ENCODE results near the gene ABCB8.
A peak's percentile ranks its signal among the peaks of the same experiment; 100 is the strongest.

Gene ABCB8

DNA sequence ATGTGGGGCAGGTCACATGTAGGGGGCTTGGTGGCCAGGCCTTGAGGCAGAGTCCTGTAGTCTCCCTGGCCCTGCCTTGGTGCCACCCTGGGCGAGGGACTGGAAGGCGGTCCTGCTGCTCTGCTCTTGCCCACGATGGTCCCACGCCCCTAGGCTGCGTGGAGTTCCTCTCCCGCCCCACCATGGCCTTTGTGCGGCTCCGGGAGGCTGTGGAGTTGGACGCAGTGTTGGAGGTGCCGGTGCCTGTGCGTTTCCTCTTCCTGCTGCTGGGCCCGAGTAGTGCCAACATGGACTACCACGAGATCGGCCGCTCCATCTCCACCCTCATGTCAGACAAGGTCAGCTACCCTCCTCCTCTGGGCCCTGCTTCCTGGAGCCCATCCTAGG is 42.3 kb downstream of the ABCB8 start:
- DNase-seq (ENCODE audit: low read depth in 1 of 2, low spot score in 1 of 2) = no peak

- no peak for DNase-seq (ENCODE audit: low read depth in 1 of 2, low spot score in 1 of 2)
These were observed 43.0 kb downstream of the ABCB8 start for GRCh38 chr7:151071032-151071866.

DNA sequence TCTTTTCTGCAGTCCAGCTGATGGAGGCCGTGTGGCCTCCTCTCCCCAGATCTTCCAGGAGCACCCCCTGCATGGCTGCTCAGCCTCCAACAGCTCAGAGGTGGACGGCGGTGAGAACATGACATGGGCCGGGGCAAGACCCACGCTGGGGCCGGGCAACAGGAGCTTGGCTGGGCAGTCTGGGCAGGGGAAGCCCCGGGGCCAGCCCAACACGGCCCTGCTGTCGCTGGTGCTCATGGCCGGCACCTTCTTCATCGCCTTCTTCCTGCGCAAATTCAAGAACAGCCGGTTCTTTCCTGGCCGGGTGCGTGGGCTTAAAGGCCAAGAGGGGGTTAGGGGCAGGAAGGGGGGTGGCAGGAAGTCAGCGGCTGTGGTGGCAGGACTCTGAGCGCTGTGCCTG is 45.7 kb downstream of the ABCB8 start:
- DNase-seq (ENCODE audit: low read depth in 1 of 2, low spot score in 1 of 2) = no peak

- DNase-seq (ENCODE audit: low read depth in 1 of 2, low spot score in 1 of 2) = no peak
These were observed 46.8 kb downstream of the ABCB8 start for GRCh38 chr7:151074817-151075661.

DNA sequence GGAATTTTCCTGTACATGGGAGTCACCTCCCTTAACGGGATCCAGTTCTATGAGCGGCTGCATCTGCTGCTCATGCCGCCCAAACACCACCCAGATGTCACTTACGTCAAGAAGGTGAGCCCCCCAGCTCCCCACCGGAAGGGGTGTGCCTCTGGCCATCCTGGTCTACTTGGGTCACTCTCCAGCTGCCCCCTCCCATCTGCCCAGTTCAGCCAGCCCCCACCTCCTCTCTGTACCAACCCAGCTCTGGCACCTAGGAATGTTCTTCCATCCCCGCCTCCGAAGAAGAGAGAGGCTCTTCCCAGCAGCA is 47.4 kb downstream of the ABCB8 start:
- DNase-seq (ENCODE audit: low read depth in 1 of 2, low spot score in 1 of 2) = no peak

- DNase-seq (ENCODE audit: low read depth in 1 of 2, low spot score in 1 of 2) = no peak
These were observed 47.8 kb downstream of the ABCB8 start for GRCh38 chr7:151075978-151076426.

- no peak for DNase-seq (ENCODE audit: low read depth in 1 of 2, low spot score in 1 of 2)
These were observed 48.8 kb downstream of the ABCB8 start for GRCh38 chr7:151076863-151077704.

GRCh38 chr7:151077705-151078232 is 49.5 kb downstream of the ABCB8 start:
- DNase-seq (ENCODE audit: low read depth in 1 of 2, low spot score in 1 of 2) = no peak

DNA sequence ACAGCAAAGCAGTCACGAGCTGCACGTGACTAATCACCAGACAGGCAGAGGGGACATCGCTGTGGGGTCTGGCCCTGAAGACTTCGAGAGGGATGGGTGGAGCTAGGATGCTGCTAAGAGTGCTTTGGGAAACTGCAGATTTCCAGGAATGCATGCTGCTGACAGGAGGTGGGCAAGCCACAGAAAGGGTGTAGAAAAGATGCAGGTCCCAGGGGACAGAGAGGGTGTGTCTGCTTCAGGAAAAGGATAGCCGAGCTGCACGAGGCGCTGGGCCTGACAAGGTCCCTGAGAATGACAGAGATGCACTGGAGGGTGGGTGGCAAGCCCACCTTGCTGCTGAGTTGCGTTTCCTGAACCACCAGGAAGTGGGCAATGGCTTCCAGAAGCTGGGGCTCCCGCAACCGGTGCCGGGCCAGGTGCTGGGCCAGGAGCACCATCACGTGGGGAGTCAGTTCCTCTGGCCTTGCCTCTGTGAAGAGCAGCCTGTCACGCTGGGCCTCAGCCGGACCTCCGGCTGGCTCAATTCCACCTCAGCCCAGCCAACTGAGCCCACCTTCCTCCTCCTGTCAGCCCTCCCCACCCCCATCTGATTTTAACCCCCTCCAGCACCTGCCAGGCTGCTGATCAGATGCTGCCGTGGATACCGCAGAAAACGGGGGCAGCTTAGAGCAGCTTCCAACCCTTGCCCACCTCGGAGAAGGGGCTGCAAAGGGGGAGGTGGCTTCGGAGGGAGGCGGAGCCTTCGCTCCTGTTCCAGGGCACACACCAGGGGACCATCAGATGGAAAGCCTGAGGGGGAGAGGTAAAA is 50.2 kb downstream of the ABCB8 start:
- DNase-seq (ENCODE audit: low read depth in 1 of 2, low spot score in 1 of 2) = no peak

- DNase-seq (ENCODE audit: low read depth in 1 of 2, low spot score in 1 of 2) = no peak
These were observed 51.1 kb downstream of the ABCB8 start for GRCh38 chr7:151079199-151079910.

DNA sequence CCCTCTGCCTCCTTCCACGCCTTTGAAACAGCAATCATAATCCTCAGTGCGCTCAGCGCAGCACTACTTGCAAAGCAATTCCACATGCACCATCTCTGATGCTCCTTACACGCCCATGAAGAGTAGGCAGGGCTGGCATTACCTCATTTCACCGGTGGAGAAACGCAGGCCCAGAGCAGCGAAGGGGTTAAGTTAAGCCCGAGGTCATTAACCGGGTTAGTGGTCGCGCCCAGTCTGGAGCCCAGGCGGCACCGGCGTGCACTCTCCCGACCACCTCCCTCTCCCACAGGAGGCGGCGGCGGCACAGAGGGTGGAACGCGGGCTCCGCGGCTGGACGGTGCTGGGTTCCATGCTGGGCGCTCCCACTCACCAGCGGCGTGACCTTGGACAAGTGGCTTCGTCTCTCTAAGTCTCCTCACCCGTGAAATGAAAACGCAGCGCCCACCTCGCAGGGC is 51.8 kb downstream of the ABCB8 start:
- no peak for DNase-seq (ENCODE audit: low read depth in 1 of 2, low spot score in 1 of 2)

DNA sequence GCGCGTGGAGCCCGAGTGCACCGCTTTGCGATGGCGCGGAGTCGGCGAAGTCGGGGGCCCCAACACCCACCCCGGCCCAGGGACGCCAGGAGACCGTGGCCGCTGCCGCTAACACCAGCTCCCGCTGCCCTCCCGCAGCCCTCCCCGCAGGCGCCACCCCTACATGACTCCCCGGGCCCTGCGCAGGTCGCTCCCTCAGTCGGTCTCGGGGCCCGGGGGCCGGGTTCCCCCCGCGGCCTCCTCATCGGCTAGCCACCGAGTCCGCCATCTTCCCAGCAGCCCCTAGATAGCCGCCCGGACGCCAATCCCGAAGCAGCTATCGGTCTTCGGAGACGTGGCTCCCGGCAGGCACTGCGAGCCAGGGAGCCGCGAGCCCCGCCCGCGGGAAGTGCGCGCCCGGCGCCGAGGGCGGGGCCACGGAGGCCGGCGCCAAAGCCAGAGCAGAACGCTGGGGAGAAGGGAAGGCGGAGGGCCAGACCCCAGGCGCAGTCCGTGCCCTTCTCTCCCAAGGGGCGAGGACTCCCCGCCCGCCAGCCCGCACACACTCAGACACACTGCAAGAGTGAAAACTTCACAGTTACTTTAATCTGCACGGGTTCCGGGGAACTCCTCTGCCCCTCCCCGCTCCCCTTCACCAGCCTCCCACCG is 52.4 kb downstream of the ABCB8 start, which contains the start of gene FASTK:
TSS of gene FASTK (minus strand) at position 288 of the 648 bp plus-strand sequence. CDS start at position 245, 43 bp downstream.
- peak; percentile 74 to 80 for DNase-seq (ENCODE audit: low read depth in 1 of 2, low spot score in 1 of 2)

DNA sequence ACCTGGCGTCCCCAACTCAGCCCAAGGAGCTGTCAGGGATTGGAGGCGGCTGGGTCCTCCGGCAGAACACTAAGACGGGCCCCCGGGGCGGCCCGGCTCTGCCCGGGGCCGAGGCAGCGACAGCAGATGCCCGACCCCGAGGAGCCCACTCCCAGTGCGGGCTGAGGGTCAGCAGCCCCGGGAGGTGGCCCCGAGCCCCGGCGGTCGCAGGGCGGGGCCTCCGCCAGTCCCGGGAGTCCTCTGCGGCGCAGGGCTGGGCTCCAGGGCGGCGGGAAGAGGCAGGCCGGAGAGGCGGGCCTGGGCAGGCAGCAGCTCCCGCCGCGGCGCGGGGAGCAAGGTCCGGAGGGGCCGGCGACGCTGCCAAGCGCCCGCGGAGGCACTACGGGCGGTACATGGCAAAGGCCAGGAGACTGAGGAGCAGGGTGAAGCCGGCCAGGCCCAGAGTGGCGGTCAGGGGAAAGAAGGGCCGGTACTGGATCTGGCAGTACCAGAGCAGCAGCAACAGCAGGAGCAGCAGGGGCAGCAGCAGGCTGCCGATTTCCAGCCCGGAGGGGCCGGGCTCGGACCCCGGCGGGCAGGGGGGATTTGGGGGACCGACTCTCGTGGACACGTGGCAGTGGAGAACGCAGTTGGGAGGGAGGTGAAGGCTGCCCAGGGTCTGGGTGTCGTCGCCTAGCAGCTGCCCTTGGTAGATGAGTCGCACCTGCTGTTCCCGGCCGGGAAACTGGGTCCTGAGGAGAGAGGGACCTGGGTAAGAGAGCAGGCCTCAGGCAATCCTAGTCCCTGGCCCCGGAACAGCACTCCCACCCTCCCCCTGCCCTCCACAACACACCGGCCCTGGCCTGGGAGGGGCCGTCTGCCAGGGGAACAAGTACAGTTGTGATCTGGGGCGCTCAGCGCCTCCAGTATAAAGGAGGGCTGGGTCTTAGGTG is 53.2 kb downstream of the ABCB8 start:
- no peak for DNase-seq (ENCODE audit: low read depth in 1 of 2, low spot score in 1 of 2)

- DNase-seq (ENCODE audit: low read depth in 1 of 2, low spot score in 1 of 2) = no peak
These were observed 54.2 kb downstream of the ABCB8 start for GRCh38 chr7:151082141-151083070.

DNA sequence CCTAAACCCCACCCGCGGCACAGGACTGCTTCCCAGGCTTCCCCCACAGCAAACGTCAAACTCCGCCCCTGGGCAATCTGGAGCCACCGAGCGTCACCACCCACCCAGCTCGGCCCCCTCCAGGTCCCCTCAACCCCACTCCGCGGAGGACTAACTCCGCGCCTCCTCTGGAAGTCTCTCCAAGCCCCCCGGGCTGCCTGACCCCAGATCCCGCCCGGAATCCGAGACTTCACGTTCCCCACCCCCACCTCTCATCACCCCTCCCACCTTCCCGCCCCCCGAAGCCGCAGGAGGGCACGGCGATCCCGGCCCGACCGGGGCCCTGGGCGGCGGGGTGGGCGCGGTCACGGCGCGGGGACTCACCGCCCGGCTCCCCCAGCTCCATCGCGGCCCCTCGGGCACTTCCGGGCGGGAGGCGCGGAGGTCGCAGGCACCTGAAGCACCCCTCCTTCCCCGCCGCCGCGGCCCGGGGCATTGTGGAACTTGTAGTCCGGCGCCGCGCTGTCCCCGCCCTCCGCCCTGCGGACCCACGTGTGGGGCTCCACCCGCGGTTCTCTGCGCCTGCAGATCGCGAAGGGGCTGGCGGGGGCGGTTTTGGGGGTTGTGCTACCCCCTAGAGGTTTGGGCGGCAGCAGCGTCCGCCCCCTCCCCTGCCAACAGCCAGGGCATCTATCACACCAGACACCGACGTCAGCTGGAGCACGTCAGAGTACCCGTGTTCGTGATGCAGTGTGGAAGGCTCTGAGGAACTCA is 55.0 kb downstream of the ABCB8 start, which contains the start of gene TMUB1:
TSS of gene TMUB1 (minus strand) at position 423 of the 753 bp plus-strand sequence. CDS start 930 bp downstream, outside the sequence.
- DNase-seq (ENCODE audit: low read depth in 1 of 2, low spot score in 1 of 2) = peak; percentile 66 to 74

- no peak for DNase-seq (ENCODE audit: low read depth in 1 of 2, low spot score in 1 of 2)
These were observed 55.5 kb downstream of the ABCB8 start for GRCh38 chr7:151083824-151084160.

All from stimulated activated CD4-positive, alpha-beta T cell treated with anti-CD3 and anti-CD28 coated beads, Interleukin-15, amount 100 ng/mL, for 1 hour (primary cell).